HG03575 (cell line): ENCODE data around the gene RBBP8NL.
A peak's percentile ranks its signal among the peaks of the same experiment; 100 is the strongest.
"Not testable (repeated sequence)": the region's sequence is repeated elsewhere in the genome, so short reads cannot be mapped to it uniquely, and the experiment has no call there.

Experiments used
- ATAC-seq: cut with Tn5 transposase; IDR thresholded peaks from one replicate; pipeline ENCODE4 v1.9.1; 2021; ENCODE audit not compliant: unreplicated experiment, insufficient number of reproducible peaks, low FRiP score; ENCODE audit errors: extremely low read depth

The RBBP8NL gene

DNA sequence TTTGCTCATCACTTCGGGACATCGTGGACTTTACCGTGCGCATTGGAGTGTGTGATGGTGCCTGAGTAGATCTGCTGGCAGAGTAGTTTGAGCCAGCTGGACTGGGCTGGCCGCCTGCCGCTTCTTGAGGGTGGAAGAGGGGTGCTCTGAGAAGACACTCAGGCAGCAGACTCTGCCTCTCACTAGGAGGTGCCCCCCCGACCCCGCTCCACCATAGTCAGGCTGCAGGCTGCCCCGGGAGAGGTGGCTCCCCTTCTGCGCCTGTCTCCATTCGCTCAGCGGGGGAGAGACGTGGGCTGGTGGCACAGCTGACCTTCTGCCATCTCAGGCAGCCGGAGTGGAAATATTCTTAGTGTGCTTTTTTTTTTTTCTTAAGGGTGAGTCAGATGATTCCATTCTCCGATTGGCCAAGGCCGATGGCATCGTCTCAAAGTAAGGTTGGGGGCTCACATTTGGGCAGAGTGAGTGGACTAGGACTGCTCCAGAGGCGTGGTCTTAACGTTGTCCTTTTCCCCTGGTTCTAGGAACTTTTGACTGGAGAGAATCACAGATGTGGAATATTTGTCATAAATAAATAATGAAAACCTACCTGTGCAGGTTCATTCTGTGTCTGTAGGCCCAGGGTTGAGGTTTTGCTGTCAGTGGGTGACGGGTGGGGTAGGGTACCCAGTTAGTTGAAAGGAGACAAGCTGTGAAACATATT lies 39.3 kb downstream of the RBBP8NL start:
- no peak for ATAC-seq

DNA sequence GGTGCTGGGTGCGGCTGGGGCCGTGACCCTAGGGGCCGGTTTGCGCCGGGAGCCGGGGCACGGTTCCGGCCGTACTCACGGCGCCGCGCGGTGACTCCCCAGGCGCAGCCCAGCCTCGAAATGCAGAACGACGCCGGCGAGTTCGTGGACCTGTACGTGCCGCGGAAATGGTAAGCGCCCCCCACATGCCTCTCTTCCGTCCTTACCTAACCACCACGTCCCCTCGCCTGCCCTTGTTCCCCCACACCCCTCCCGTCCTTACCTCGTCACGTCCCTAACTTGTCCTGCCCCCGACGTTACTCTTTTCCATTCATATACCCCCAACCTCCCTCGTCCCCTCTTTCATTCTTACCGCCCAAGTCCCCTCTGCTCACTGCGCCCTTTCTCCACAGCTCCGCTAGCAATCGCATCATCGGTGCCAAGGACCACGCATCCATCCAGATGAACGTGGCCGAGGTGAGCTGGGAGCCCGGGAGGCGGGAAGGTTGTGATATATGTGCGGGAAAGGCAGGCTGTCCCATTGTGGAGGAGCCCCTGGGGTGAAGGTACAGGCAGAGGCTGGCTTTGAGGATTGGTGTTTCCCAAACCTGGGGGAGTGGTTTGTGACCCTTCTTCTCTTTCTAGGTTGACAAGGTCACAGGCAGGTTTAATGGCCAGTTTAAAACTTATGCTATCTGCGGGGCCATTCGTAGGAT lies 40.0 kb downstream of the RBBP8NL start:
- ATAC-seq, result no peak

GRCh38 chr20:62386383-62387218 lies 40.7 kb downstream of the RBBP8NL start, which contains the start of gene RPS21:
Gene RPS21, plus strand, starts transcription at chr20:62387103. Its CDS starts 236 bp downstream, at chr20:62387339.
- peak; percentile 57 for ATAC-seq

- no peak for ATAC-seq
Measured at GRCh38 chr20:62382306-62383198, 44.8 kb downstream of the RBBP8NL start.

DNA sequence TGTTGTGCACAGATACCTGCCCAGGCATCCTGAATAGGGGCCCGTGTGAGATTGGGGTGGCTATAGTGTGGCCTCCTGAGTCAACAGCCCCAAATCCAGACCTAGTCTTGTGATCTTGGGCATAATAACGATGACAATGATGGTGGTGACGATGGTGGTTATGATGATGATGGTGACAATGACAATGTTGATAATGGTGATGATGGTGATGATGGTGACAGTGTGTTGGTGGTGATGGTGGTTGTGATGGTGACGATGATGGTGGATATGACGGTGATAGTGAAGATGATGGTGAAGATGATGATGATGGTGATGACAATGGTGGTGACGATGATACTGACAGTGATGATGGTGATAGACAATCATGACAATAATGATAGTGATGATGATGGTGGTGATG lies 45.5 kb downstream of the RBBP8NL start:
- no peak for ATAC-seq

DNA sequence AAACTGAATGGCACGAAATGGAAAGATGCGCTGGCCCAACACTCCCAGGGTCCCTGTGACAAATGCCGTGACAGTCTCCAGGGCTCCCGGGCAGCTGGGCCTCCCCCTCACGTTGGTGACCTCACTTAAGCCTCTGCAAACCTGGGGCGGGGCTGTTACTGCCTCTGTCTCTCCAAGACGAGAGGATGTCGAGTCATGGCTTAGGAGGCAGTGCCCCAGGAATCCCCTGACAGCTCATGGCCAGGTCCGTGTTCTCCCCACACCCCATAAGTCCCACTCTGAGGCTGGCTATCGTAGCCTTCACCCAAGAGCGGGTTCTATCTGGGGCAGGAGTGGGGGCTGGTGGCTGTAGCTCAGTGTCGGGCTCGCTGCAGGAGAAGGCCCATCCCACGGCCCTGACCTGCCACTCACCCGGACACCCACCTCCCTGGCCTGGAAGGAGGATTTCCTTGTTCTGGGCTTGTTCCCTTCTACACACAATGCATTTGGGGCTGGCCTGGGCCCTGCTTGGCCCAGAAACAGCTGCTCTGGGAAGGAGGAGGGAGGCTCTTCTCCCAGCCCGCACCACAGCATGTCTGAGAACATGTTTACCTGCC lies 46.0 kb downstream of the RBBP8NL start:
- ATAC-seq, result no peak

- no peak for ATAC-seq
Measured at GRCh38 chr20:62378215-62378614, 49.1 kb downstream of the RBBP8NL start.

GRCh38 chr20:62377615-62378178 lies 49.6 kb downstream of the RBBP8NL start:
- ATAC-seq, result no peak

GRCh38 chr20:62377064-62377461 lies 50.3 kb downstream of the RBBP8NL start:
- no peak for ATAC-seq

- ATAC-seq, result no peak
Measured at GRCh38 chr20:62376112-62377063, 51.0 kb downstream of the RBBP8NL start.

- ATAC-seq, result no peak
Measured at GRCh38 chr20:62374331-62375152, 52.8 kb downstream of the RBBP8NL start.

DNA sequence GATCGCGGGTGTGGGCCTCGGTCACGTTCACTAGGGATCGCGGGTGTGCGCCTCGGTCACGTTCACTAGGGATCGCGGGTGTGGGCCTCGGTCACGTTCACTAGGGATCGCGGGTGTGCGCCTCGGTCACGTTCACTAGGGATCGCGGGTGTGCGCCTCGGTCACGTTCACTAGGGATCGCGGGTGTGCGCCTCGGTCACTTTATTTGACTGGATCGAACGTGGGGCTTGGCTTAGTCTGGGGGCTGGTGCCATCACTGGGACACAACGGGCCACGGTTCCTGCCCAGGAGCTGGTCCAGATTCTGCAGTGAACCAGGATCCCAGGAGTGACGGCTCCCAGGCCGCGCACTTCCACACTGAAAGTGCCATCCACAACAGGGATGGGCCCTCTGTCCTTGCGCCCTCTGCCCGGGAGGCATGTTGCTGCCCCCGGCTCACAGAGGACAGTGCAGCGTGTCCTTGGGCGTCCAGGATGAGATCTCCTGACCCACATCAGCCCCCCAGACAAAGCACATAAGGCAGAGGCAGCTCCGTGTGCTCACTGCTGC lies 53.6 kb downstream of the RBBP8NL start:
- not testable (repeated sequence) for ATAC-seq

DNA sequence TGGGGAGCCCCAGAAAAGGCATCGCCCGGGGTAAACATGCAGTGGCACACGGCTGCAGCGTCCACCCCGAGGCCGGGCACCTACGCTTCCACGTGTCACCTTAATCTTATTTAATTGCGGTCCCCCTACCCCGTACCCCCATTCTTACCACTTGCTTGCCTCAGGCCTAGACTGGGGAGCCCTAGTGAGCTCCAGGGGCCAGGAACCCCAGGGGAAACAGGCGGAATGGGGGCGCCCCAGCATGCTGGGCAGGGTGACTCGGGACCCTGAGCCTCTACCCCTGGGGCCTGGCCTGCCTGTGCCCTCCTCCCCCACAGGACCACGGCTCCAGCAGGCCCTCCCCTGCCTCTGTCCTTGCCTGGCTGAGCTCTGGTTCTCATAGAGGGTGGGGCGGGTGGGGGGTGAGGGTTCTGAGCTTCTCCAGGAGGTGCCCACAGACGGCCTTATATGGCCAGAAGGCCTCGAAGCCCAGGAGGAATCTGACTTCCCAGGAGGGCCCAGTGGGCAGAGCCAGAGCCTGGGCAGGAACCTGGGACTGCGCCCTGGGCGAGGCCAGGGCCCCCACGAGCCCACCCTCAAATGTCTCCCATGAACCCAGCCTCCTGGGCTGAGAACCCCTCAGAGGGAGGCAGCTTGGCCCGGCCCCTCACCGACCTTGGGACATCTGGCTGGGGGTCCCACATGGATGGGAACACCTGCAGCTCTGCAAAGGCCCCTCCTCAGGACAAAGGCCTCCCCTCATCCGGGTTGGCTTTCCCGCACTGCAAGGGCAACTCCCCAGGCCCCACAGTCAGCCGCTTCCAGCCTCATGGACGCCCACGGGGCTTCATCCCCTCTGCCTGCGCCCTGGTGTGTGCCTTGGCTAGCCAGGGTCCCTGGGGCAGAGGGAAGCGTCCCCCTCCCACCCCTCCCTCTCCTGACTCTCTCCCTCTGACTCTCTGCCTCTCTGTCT lies 55.0 kb downstream of the RBBP8NL start:
- ATAC-seq, result no peak

DNA sequence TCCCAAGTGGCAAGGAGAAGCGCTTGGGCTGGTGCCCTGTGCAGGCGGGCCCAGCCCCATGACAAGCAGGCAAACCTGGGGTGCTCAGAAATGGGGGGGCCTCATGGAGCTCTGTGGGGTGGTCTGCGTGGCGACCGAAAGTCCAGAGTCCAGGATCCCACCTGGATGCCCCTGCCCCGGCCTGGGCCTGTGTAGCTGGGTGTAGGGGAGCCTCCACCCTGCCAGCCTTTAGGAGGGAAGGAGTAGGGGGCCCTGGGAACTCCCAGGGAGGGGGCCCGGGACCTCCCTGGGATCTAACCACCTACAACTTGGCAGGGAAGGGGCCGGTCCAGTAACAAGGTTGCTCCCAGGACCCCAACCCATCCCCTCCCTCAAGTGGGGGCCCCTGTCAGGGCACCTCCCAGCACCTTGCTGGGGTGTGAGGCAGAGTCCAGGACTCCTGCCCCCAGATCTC lies 55.7 kb downstream of the RBBP8NL start:
- ATAC-seq, result no peak
